GM18502 (cell line): ENCODE data around the gene SSR3.
A peak's percentile ranks its signal among the peaks of the same experiment; 100 is the strongest.

Experiments
- ATAC-seq: cut with Tn5 transposase; IDR thresholded peaks from one replicate; pipeline ENCODE4 v1.9.1; 2021; ENCODE audit warnings: mild to moderate bottlenecking; ENCODE audit not compliant: unreplicated experiment, poor library complexity

Gene SSR3

DNA sequence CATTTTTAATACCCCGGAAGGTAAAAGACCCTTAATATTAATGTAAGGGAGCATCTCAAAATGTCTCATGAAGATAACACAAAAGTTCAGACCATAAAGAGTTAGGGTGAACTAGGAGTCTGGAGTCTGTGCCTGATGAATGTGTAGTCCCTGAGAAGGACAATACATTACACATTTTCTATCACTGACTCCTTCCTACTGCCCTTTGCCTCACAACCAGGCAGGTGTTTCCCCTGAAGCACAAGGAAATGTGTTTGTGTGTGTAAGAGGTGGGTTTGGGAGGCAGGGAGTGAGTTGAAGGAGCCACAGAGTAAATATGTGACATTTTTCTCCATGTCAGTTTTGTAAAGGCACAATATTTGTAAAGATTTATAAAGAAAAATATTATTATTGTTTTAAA lies 59.1 kb downstream of the SSR3 start:
- no peak for ATAC-seq

DNA sequence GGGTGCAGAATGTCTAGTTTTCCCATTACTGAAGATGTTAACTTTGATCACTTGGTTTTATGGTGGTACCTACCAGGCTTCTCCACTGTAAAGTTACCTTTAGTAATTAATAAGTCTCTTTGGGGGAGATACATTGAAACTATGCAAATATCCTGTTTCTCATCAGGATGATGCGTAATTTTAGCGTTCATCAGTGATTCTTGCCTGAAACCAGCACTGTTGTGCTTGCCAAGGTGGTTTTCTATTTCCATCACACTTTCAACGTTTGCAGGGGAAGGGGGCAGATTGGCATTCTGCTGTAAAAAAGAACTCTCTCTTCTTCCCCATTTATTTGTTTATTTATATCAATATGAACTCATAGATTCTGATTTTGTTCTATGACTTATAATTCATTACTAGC lies 61.0 kb downstream of the SSR3 start:
- peak; percentile 41 for ATAC-seq

DNA sequence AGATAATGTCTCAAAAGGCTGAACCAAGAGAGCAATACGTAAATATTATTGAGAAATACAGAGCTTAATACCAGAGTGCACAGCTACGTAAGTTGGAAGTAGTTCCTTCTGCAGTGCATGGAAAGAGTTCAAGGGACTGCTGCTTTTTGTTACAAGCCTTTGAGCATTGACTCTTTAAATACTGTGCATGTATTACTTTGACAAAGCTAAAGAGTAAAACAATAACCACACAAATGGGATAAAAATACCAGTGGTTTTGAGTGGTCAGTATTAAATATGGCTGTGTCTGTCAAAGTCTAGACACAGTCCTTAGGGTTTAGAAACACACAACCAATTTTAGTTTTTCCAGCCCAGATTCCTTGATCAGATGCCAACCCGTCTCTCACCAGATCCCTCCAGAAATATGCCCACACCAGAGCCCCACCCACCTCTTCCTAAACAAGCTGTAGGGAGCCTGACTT lies 62.1 kb downstream of the SSR3 start:
- ATAC-seq: no peak

DNA sequence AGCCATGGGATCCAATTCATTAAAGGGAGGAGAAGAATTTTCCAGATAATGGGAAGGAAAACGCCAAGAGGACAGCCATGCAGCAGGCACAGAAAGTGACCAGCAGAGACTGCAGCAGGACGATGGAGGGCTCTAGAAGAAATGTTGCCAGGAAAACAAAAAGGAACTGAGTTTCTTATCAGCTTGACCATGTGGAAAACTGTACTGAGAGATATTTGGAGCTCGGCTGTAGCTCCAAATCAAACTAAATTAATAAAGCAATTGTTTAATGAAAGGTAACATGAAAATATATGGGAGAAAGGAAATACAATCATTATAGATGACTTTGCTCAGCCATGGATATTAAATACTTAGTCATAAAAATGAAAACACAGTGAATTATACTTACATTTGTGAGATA lies 63.7 kb downstream of the SSR3 start:
- ATAC-seq: no peak
